ENCODE results near the gene ARHGAP21.
"Not testable (repeated sequence)": the region's sequence is repeated elsewhere in the genome, so short reads cannot be mapped to it uniquely, and the experiment has no call there.

Gene ARHGAP21

DNA sequence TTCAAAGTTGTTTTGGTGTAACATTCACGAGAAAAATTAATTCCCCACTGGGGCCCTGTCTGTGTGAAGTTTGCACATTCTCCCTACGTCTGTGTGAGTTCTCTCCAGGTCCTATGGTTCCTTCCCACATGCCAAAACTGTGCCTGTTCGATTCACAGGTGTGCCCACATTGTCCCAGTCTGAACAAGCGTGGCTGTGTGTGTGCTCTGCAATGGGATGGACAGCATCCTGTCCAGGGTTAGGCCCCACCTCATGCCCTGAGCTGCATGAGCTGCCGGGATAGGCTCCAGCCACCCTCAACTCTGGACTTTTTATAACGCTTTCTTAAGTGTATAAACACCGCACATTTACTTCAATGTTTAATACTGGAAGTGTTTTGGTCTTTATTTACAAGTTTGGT, 55.4 kb downstream of the ARHGAP21 start:
- TF ChIP-seq, protein P1, sequence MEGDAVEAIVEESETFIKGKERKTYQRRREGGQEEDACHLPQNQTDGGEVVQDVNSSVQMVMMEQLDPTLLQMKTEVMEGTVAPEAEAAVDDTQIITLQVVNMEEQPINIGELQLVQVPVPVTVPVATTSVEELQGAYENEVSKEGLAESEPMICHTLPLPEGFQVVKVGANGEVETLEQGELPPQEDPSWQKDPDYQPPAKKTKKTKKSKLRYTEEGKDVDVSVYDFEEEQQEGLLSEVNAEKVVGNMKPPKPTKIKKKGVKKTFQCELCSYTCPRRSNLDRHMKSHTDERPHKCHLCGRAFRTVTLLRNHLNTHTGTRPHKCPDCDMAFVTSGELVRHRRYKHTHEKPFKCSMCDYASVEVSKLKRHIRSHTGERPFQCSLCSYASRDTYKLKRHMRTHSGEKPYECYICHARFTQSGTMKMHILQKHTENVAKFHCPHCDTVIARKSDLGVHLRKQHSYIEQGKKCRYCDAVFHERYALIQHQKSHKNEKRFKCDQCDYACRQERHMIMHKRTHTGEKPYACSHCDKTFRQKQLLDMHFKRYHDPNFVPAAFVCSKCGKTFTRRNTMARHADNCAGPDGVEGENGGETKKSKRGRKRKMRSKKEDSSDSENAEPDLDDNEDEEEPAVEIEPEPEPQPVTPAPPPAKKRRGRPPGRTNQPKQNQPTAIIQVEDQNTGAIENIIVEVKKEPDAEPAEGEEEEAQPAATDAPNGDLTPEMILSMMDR (IDR thresholded peaks at IDR 0.05; ENCODE audit: borderline replicate concordance, control extremely low read depth, extremely low read depth, insufficient read depth, missing control alignments): no peak
- DNase-seq (ENCODE audit: low spot score): no peak
- in situ Hi-C loops (cut with MboI; ENCODE audit: low sequenced_read_pairs, unreplicated experiment): no loop called here

DNA sequence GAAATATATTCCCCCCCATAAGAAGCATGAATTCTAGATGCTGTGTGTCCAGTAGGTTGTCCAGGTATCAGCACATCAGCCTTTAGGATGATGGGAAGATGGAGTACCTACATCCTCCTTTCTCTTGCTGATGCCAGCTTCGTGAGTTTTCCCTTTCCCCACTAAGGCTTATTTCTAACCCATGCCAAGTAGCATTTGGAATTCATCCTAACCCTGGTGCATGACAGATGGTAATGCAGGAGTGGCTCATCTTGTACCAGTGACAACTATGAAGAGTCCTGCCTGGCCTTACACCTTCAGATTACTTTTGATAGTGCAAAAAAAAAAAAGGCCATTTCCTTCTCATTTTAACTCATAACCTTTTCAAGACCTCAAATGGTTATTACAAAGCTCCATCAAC, 58.7 kb downstream of the ARHGAP21 start:
- no peak for DNase-seq (ENCODE audit: low spot score)
- TF ChIP-seq, protein P1 (IDR thresholded peaks at IDR 0.05; ENCODE audit: borderline replicate concordance, control extremely low read depth, extremely low read depth, insufficient read depth, missing control alignments): no peak
- in situ Hi-C loops (cut with MboI; ENCODE audit: low sequenced_read_pairs, unreplicated experiment): no loop called here

DNA sequence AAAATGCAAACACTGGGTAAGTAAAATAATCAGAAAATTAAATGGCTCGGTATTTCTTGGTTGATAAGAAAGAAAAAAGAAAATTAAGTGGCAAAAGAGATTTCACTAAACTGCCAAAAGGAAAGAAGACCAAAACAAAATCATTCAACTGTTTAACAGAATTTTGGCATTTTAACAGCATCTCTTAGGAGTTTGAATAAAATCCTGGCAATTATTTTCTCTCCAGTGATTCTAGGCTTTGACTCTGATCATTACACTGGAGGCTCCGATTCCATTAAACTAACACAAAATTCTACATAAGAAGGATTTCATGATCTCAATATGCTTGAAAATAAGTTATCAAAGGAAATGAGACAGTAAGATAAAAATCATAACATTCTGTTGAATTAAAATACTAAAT, 62.3 kb downstream of the ARHGAP21 start:
- in situ Hi-C loops (cut with MboI; ENCODE audit: low sequenced_read_pairs, unreplicated experiment): no loop called here
- DNase-seq (ENCODE audit: low spot score): no peak
- TF ChIP-seq, protein P1 (IDR thresholded peaks at IDR 0.05; ENCODE audit: borderline replicate concordance, control extremely low read depth, extremely low read depth, insufficient read depth, missing control alignments): no peak

DNA sequence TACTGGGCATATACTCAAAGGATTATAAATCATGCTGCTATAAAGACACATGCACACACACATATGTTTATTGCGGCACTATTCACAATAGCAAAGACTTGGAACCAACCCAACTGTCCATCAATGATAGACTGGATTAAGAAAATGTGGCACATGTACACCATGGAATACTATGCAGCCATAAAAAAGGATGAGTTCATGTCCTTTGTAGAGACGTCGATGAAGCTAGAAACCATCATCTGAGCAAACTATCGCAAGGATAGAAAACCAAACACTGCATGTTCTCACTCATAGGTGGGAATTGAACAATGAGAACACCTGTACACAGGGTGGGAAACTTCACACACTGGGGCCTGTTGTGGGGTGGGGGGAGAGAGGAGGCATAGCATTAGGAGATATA, 65.4 kb downstream of the ARHGAP21 start:
- in situ Hi-C loops (cut with MboI; ENCODE audit: low sequenced_read_pairs, unreplicated experiment); DNase-seq (ENCODE audit: low spot score): not testable (repeated sequence)

DNA sequence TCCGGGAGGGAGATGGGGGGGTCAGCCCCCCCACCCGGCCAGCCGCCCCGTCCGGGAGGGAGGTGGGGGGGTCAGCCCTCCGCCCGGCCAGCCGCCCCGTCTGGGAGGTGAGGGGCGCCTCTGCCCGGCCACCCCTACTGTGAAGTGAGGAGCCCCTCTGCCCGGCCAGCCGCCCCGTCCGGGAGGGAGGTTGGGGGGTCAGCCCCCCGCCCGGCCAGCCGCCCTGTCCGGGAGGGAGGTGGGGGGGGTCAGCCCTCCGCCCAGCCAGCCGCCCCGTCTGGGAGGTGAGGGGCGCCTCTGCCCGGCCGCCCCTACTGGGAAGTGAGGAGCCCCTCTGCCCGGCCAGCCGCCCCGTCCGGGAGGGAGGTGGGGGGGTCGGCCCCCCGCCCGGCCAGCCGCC, 67.4 kb downstream of the ARHGAP21 start:
- in situ Hi-C loops (cut with MboI; ENCODE audit: low sequenced_read_pairs, unreplicated experiment); DNase-seq (ENCODE audit: low spot score): not testable (repeated sequence)

DNA sequence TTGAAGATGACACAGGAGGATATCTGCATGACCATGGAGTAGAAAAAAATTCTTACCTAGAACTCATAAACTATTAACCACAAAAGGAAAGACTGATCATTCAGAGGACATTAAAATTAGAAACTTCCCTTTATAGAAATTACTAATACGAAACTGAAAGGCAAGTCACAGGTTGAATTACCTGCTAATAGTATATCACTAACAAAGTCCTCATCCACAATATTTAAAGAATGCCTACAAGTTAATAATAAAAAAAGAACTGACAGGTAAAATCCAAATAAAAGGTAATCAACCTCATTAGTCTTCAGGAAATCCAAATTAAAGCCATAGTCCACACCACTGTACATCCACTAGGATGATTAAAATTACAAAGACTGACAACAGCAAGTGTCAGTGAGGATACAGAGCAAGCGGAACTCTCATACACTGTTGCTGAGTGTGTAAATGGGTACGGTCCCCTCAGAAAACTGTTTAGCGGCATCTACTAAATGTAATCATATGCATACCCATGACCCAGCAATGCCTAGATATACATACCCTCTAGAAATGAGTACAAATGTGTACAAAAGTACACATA, 71.2 kb downstream of the ARHGAP21 start:
- TF ChIP-seq, protein P1 (IDR thresholded peaks at IDR 0.05; ENCODE audit: borderline replicate concordance, control extremely low read depth, extremely low read depth, insufficient read depth, missing control alignments): no peak
- DNase-seq (ENCODE audit: low spot score): peak; percentile 48
- in situ Hi-C loops (cut with MboI; ENCODE audit: low sequenced_read_pairs, unreplicated experiment): no loop called here

DNA sequence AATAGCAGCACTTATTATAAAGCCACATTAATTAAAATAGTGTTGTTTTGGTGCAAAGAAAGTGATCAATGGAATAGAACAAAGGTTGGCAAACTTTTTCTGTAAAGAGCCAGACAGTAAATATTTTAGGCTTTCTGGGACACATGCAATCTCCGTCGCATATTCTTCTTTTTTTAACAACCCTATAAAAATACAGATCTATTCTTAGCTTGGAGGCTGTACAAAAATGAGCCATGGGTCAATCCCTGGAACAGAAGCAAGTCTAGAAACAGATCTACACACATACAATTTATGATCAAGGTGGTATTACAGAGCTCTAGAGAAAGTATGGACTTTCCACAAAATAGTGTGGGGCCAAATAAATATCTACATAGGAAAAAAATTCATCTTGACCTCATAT, 71.8 kb downstream of the ARHGAP21 start:
- in situ Hi-C loops (cut with MboI; ENCODE audit: low sequenced_read_pairs, unreplicated experiment): no loop called here
- TF ChIP-seq, protein P1 (IDR thresholded peaks at IDR 0.05; ENCODE audit: borderline replicate concordance, control extremely low read depth, extremely low read depth, insufficient read depth, missing control alignments): no peak
- DNase-seq (ENCODE audit: low spot score): no peak
